ENCODE measurements around the gene FXYD6. TPM values are rescaled to one million over a fixed set of nuclear protein-coding genes. Genes with fewer than 3 reads are reported as not detected.

FXYD6 gene
- total RNA-seq, 1 donor from 2014 or later: 10.5 TPM

DNA sequence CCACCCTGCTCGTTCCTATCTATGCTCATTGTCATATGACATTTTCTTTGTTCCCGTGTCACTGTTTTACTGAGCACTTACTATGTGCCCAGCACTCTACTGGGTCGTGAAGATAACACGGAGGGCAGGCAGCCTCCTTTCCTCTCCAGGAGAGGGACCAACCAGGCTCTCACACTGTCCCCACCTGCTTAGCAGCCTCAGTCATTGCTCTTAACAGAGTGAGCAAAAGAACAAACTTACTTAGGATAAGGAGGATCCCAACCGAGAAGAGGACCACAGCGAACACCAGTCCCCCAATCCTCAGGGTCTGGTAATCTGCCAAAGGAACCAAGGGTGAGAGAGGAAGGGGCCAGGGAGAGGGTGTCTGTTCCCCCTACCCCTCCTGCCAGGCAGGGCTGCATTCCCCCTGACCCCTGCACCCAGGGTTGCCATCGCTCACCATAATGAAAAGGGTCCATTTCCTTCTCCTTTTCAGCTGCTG lies 34.9 kb downstream of the FXYD6 start:
- no peak overlapping the region for H2AFZ ChIP-seq (ENCODE audit: low read depth, low read length)
- no peak overlapping the region for H3K4me2 ChIP-seq (ENCODE audit: low read length)
- H3K4me1 ChIP-seq (ENCODE audit: insufficient read depth, low read length): no peaks in the 10 kb centered on the region
- H3K27ac ChIP-seq (ENCODE audit: low read depth, low read length): no peak overlapping the region
- H4K20me1 ChIP-seq (ENCODE audit: insufficient read depth, low read length): no peaks in the 10 kb centered on the region
- peaks cover 4% of the 10 kb centered on the region for H3K36me3 Mint-ChIP-seq (ENCODE audit: low read depth, unreplicated experiment)
- H3K27me3 Mint-ChIP-seq (ENCODE audit: low read depth, unreplicated experiment): peaks cover 42% of the 10 kb centered on the region
- H3K36me3 ChIP-seq (ENCODE audit: insufficient read depth, low read length): no peaks in the 10 kb centered on the region
- no peak for TF ChIP-seq EZH2 (IDR thresholded peaks at IDR 0.05; ENCODE audit: insufficient read depth, low read length)
- TF ChIP-seq, protein P1, sequence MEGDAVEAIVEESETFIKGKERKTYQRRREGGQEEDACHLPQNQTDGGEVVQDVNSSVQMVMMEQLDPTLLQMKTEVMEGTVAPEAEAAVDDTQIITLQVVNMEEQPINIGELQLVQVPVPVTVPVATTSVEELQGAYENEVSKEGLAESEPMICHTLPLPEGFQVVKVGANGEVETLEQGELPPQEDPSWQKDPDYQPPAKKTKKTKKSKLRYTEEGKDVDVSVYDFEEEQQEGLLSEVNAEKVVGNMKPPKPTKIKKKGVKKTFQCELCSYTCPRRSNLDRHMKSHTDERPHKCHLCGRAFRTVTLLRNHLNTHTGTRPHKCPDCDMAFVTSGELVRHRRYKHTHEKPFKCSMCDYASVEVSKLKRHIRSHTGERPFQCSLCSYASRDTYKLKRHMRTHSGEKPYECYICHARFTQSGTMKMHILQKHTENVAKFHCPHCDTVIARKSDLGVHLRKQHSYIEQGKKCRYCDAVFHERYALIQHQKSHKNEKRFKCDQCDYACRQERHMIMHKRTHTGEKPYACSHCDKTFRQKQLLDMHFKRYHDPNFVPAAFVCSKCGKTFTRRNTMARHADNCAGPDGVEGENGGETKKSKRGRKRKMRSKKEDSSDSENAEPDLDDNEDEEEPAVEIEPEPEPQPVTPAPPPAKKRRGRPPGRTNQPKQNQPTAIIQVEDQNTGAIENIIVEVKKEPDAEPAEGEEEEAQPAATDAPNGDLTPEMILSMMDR (IDR thresholded peaks at IDR 0.05; ENCODE audit: insufficient read depth, low read depth, low read length): no peak
- FAIRE-seq: no peak
- H3K4me1 Mint-ChIP-seq (ENCODE audit: low read depth, unreplicated experiment): peaks cover 7% of the 10 kb centered on the region
- no peaks in the 10 kb centered on the region for H3K79me2 ChIP-seq (ENCODE audit: insufficient read depth, low read length)
- H3K27ac Mint-ChIP-seq (ENCODE audit: unreplicated experiment): no peak overlapping the region
- DNase-seq (ENCODE audit: low read depth): no peak
- H3K4me3 Mint-ChIP-seq (ENCODE audit: unreplicated experiment): no peak overlapping the region
- no peaks in the 10 kb centered on the region for H3K9me3 Mint-ChIP-seq (ENCODE audit: unreplicated experiment)
- H3K4me3 ChIP-seq (ENCODE audit: insufficient read depth, low read depth, low read length): no peak overlapping the region
- H3K9me3 ChIP-seq (ENCODE audit: insufficient read depth, low read depth, low read length): no peaks in the 10 kb centered on the region
- H3K9ac ChIP-seq (ENCODE audit: low read length): no peak overlapping the region
- peaks cover 4% of the 10 kb centered on the region for H3K27me3 ChIP-seq (ENCODE audit: insufficient read depth, low read length)

DNA sequence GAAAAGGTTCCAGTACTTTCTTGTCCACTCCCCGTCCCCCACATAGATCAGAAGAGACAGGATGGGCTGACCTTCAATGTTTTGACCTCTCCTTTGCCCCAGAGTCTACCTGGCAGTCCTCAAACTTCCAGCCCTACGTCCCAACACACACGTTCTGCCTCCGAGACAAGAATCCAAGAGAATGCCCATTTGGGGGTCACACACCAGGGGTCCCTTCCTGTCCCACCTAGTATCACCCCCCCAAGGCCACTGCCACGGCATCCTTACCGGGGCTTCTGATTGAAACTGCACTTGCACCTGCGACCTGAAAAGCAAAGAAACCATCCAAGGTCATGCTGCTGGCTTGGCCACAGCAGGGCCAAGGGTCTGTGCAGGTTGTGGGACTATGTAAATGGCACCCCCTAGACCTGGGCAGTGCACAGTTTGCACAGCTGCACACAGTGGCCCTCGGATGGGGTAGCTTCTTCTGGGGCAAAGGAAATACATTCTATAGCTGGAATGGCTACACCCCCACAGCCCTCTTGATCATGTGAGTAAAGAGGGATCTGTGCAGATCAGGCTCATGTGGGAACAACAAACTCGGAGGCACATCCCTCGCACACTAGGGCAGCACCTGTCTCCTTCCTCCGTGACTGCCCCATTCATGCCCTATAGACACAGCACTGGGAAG lies 35.4 kb downstream of the FXYD6 start:
- no peak overlapping the region for H3K4me3 Mint-ChIP-seq (ENCODE audit: unreplicated experiment)
- DNase-seq (ENCODE audit: low read depth) (no peak), FAIRE-seq (no peak)
- no peak overlapping the region for H3K9ac ChIP-seq (ENCODE audit: low read length)
- no peaks in the 10 kb centered on the region for H3K36me3 ChIP-seq (ENCODE audit: insufficient read depth, low read length)
- peaks cover 47% of the 10 kb centered on the region for H3K27me3 Mint-ChIP-seq (ENCODE audit: low read depth, unreplicated experiment)
- H3K4me1 Mint-ChIP-seq (ENCODE audit: low read depth, unreplicated experiment): peaks cover 7% of the 10 kb centered on the region
- H4K20me1 ChIP-seq (ENCODE audit: insufficient read depth, low read length): no peaks in the 10 kb centered on the region
- H3K9me3 Mint-ChIP-seq (ENCODE audit: unreplicated experiment): no peaks in the 10 kb centered on the region
- TF ChIP-seq, protein P1 (IDR thresholded peaks at IDR 0.05; ENCODE audit: insufficient read depth, low read depth, low read length): no peak
- TF ChIP-seq EZH2 (IDR thresholded peaks at IDR 0.05; ENCODE audit: insufficient read depth, low read length): no peak
- H3K4me2 ChIP-seq (ENCODE audit: low read length): no peak overlapping the region
- H3K27ac ChIP-seq (ENCODE audit: low read depth, low read length): no peak overlapping the region
- no peaks in the 10 kb centered on the region for H3K9me3 ChIP-seq (ENCODE audit: insufficient read depth, low read depth, low read length)
- H3K36me3 Mint-ChIP-seq (ENCODE audit: low read depth, unreplicated experiment): peaks cover 4% of the 10 kb centered on the region
- H2AFZ ChIP-seq (ENCODE audit: low read depth, low read length): no peak overlapping the region
- H3K27me3 ChIP-seq (ENCODE audit: insufficient read depth, low read length): peaks cover 4% of the 10 kb centered on the region
- H3K27ac Mint-ChIP-seq (ENCODE audit: unreplicated experiment): no peak overlapping the region
- no peaks in the 10 kb centered on the region for H3K79me2 ChIP-seq (ENCODE audit: insufficient read depth, low read length)
- H3K4me1 ChIP-seq (ENCODE audit: insufficient read depth, low read length): no peaks in the 10 kb centered on the region
- H3K4me3 ChIP-seq (ENCODE audit: insufficient read depth, low read depth, low read length): no peak overlapping the region
